A549 (cell line): Measurements from ENCODE around the gene KERA. TPM values are rescaled to one million over a fixed set of nuclear protein-coding genes. Genes with fewer than 3 reads are reported as not detected.

ENCODE experiments used
- ATAC-seq, 2 experiments: fragments of 200-7000 bp in 1 of 2; fragments of >200 bp in 1 of 2; cut with Nextera tagmentation in 1 of 2; cut with Tn5 transposase in 1 of 2; 3 replicates each; pipeline versions ENCODE4 v1.8.0 to v1.9.1; 2018 to 2020; ENCODE audit warnings: mild to moderate bottlenecking in 1 of 2, moderate library complexity in 1 of 2
- CTCF ChIA-PET: fragments of 300-600 bp; sonication (Branson Sonifier 250); formaldehyde crosslinking; extraction: SDS; loops from one replicate; lab custom pipeline; 2021; ENCODE audit warnings: antibody characterized with exemption, inconsistent platforms; lab: Yijun Ruan, JAX
- POLR2A ChIA-PET: fragments of 350-600 bp; formaldehyde crosslinking; extraction: SDS; loops from one replicate; lab custom pipeline; 2021; ENCODE audit warnings: antibody characterized with exemption, inconsistent platforms; lab: Yijun Ruan, JAX
- DNase-seq, 2 experiments: peaks; one replicate each; pipeline versions ENCODE4 v3.0.0 to v3.0.0-alpha.2; 2011 to 2016; ENCODE audit warnings: low read depth in 1 of 2, low spot score in 1 of 2
- FAIRE-seq: peaks from 2 replicates; lab custom pipeline; 2011; peaks lifted over from hg19 to GRCh38; lab: Jason Lieb, UNC
- H3K27ac ChIP-seq, 2 experiments: fragments of >200 bp; sonication (Bioruptor Twin); formaldehyde crosslinking; 3 replicates each; pipeline ENCODE4 v1.5.1; 2016 to 2017
- H3K4me1 ChIP-seq: fragments of >200 bp; sonication (Bioruptor Twin); formaldehyde crosslinking; 3 replicates; pipeline ENCODE4 v1.6.1; 2016
- H3K4me2 ChIP-seq: fragments of >200 bp; sonication (Bioruptor Twin); formaldehyde crosslinking; 3 replicates; pipeline ENCODE4 v1.6.1; 2016
- H3K4me3 ChIP-seq: fragments of >200 bp; sonication (Bioruptor Twin); formaldehyde crosslinking; 3 replicates; pipeline ENCODE4 v1.5.1; 2016
- H3K9me3 ChIP-seq: fragments of >200 bp; sonication (Bioruptor Twin); formaldehyde crosslinking; 3 replicates; pipeline ENCODE4 v1.6.1; 2016
- CHD4 ChIP-seq: fragments of 200-600 bp; sonication (generic); IDR thresholded peaks from 2 replicates; pipeline ENCODE4 v1.6.1; 2016; ENCODE audit warnings: antibody characterized with exemption, mild to moderate bottlenecking, borderline replicate concordance
- EHF ChIP-seq: fragments of 250-450 bp; sonication (Bioruptor Pico); IDR thresholded peaks from 2 replicates; pipeline ENCODE4 v1.5.0; 2020; ENCODE audit warnings: mild to moderate bottlenecking
- EP300 ChIP-seq, 2 experiments: fragments of >200 bp; sonication (Bioruptor Twin); formaldehyde crosslinking; IDR thresholded peaks; 2 replicates in 1 of 2; 3 replicates in 1 of 2; pipeline ENCODE4 v1.6.1; 2016 to 2017
- FOSL2 ChIP-seq, 2 experiments: fragments of 450-650 bp in 1 of 2; fragments of >200 bp in 1 of 2; sonication (Bioruptor Twin) in 1 of 2; formaldehyde crosslinking; IDR thresholded peaks; 2 replicates each; pipeline versions ENCODE4 v1.5.0 to v1.6.1; 2016 to 2020; ENCODE audit warnings: mild to moderate bottlenecking in 1 of 2, moderate library complexity in 1 of 2
- FOXS1 ChIP-seq: fragments of 250-450 bp; sonication (Bioruptor Pico); IDR thresholded peaks from 2 replicates; pipeline ENCODE4 v1.5.0; 2020; ENCODE audit warnings: mild to moderate bottlenecking, moderate library complexity
- GATA3 ChIP-seq: IDR thresholded peaks from 2 replicates; pipeline ENCODE4 v1.6.1; 2012; ENCODE audit warnings: borderline replicate concordance
- HOXA7 ChIP-seq: fragments of 250-450 bp; sonication (Bioruptor Pico); IDR thresholded peaks from 2 replicates; pipeline ENCODE4 v1.5.0; 2020; ENCODE audit warnings: mild to moderate bottlenecking, moderate library complexity
- HOXB13 ChIP-seq: fragments of 250-450 bp; sonication (Bioruptor Pico); IDR thresholded peaks from 2 replicates; pipeline ENCODE4 v1.5.0; 2020; ENCODE audit warnings: low read depth, mild to moderate bottlenecking, moderate library complexity
- JUN ChIP-seq, 2 experiments: fragments of >200 bp; sonication (Bioruptor Twin); formaldehyde crosslinking; IDR thresholded peaks; 2 replicates in 1 of 2; 3 replicates in 1 of 2; pipeline ENCODE4 v1.6.1; 2016 to 2017
- JUNB ChIP-seq: fragments of >200 bp; sonication (Bioruptor Twin); formaldehyde crosslinking; IDR thresholded peaks from 2 replicates; pipeline ENCODE4 v1.6.1; 2016
- KDM5A ChIP-seq: fragments of 200-600 bp; sonication (generic); IDR thresholded peaks from 2 replicates; pipeline ENCODE4 v1.6.1; 2016; ENCODE audit warnings: antibody characterized with exemption, mild to moderate bottlenecking
- MAFK ChIP-seq: fragments of 450-650 bp; IDR thresholded peaks from 2 replicates; pipeline ENCODE4 v1.6.1; 2014; ENCODE audit not compliant: partially characterized antibody
- NR3C1 ChIP-seq: fragments of >200 bp; sonication (Bioruptor Twin); formaldehyde crosslinking; IDR thresholded peaks from 3 replicates; pipeline ENCODE4 v1.6.1; 2017
- TFCP2L1 ChIP-seq: fragments of 250-450 bp; sonication (Bioruptor Pico); IDR thresholded peaks from 2 replicates; pipeline ENCODE4 v1.5.0; 2021; ENCODE audit warnings: mild to moderate bottlenecking
- TP53 ChIP-seq: fragments of 250-450 bp; sonication (Bioruptor Pico); IDR thresholded peaks from 2 replicates; pipeline ENCODE4 v1.5.0; 2021; ENCODE audit warnings: mild to moderate bottlenecking, moderate library complexity
- WGBS: methylation state at CpG from one replicate; pipeline ENCODE4 v1.1.6; 2017; ENCODE audit errors: missing lambda C conversion rate; 5-methylcytosine and 5-hydroxymethylcytosine counted together
- polyA plus RNA-seq, 4 experiments: library from polyadenylated mRNA; depleted of rRNA in 3 of 4; stranded (reverse); fragments of >200 nt; fragmentation: RNase III in 1 of 4; extraction: RNeasy Plus Mini Kit Qiagen cat#74134 plus additional on column Dnase treatment in 1 of 4; gene quantifications; 2 replicates in 3 of 4; 3 replicates in 1 of 4; pipeline ENCODE4 v1.2.3, GENCODE V29; 2011 to 2017
- TF ChIP-seq, protein P1 (sequence below): fragments of 250-450 bp; sonication (Bioruptor Pico); IDR thresholded peaks from 2 replicates; pipeline ENCODE4 v1.5.0; 2021; ENCODE audit warnings: mild to moderate bottlenecking, moderate library complexity, borderline replicate concordance
- TF ChIP-seq, protein P2 (sequence below): IDR thresholded peaks from 2 replicates; pipeline ENCODE4 v1.6.1; 2012
- TF ChIP-seq, protein P3 (sequence below): fragments of >200 bp; sonication (Bioruptor Twin); formaldehyde crosslinking; IDR thresholded peaks from 3 replicates; pipeline ENCODE4 v1.5.1; 2016
- TF ChIP-seq, protein P4 (sequence below): fragments of 200-600 bp; sonication (generic); IDR thresholded peaks from 2 replicates; pipeline ENCODE4 v1.6.1; 2016; ENCODE audit warnings: antibody characterized with exemption, mild to moderate bottlenecking, moderate library complexity

KERA gene
- polyA plus RNA-seq, 2 of the 4 experiments (the other 2 are of a cell fraction), result not detected

DNA sequence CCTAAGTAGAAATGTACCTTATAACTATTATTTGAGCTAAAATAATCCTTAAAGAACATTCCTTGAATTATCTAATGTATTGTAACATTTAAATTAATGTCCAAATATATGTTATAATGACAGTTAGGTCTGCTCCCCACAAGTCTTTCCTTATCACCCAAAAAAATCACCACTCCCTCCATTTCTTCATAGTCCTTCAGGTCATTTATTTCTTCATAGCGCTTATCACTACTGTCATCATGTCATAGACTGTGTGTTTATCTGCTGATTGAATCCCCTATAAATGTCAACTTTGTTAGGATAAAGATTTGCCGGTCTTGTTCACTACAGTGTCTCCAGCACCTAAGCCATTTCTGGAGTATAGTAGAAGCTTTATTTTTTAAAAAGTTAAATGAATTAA is 41.5 kb upstream of the KERA start:
- WGBS, result 32% methylated on average over 2 of the region's 2 CpGs
- ChIA-PET POLR2A (interaction anchor here (0.9 kb wide), 1 partner anchor 13 kb away, joined by 4 read pairs; no protein-coding TSS in a partner anchor), CTCF (no interaction called here)
- DNase-seq (no peak), ATAC-seq (no peak), FAIRE-seq (no peak)
- TF ChIP-seq GATA3 (0 out of 2 replicates have a peak, but pooled peaks have one; percentile 19), JUNB (no peak)
- H3K4me2 ChIP-seq, result no peak overlapping the region
- no peaks in the 10 kb centered on the region for H3K4me1 ChIP-seq
- no peak overlapping the region for H3K27ac ChIP-seq
- H3K9me3 ChIP-seq, result no peaks in the 10 kb centered on the region; the same call in 2 of the 3 replicates
- no peak overlapping the region for H3K4me3 ChIP-seq

DNA sequence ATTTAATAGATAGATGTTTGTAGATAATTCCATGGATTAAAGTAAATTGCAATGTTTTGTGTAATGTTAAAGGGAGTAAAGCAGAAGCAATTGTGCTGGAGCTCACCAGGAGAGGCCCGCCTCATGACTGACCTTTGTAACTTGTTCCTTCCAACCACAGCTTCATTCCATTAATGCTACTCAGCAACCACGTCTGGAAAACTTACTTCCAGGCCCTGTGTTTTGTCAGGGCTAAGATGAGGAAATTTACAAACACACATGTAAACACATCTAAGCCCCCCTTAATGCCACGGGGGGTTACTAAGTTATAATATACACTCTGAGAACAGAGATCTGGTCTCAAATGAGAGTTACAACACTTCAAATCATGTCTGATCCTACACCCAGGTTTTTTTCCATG is 41.1 kb upstream of the KERA start:
- H3K4me2 ChIP-seq, result no peak overlapping the region
- no peaks in the 10 kb centered on the region for H3K4me1 ChIP-seq
- H3K9me3 ChIP-seq, result no peaks in the 10 kb centered on the region; the same call in 2 of the 3 replicates
- H3K27ac ChIP-seq, result no peak overlapping the region
- WGBS, result 1% methylated on average over 3 of the region's 3 CpGs
- FAIRE-seq (peak; percentile 7), ATAC-seq (peak in 1 of 2 experiments; percentile 72; a peak in 3 of 6 replicates), DNase-seq (peak in 1 of 2 experiments; percentile 26)
- H3K4me3 ChIP-seq, result no peak overlapping the region
- TF ChIP-seq KDM5A (no peak), GATA3 (no peak), MAFK (no peak), JUN (IDR thresholded peaks at IDR 0.05) (no peak), TP53 (CRISPR knock-in tag) (no peak), NR3C1 (no peak), HOXA7 (CRISPR knock-in tag) (no peak), JUNB (no peak), EHF (CRISPR knock-in tag) (no peak), EP300 (IDR thresholded peaks at IDR 0.05) (no peak), HOXB13 (CRISPR knock-in tag) (no peak), TFCP2L1 (CRISPR knock-in tag) (no peak), FOXS1 (CRISPR knock-in tag) (no peak), FOSL2 (IDR thresholded peaks at IDR 0.05) (no peak), FOSL2 (CRISPR knock-in tag; IDR thresholded peaks at IDR 0.05) (no peak), CHD4 (no peak)
- TF ChIP-seq, protein P1, sequence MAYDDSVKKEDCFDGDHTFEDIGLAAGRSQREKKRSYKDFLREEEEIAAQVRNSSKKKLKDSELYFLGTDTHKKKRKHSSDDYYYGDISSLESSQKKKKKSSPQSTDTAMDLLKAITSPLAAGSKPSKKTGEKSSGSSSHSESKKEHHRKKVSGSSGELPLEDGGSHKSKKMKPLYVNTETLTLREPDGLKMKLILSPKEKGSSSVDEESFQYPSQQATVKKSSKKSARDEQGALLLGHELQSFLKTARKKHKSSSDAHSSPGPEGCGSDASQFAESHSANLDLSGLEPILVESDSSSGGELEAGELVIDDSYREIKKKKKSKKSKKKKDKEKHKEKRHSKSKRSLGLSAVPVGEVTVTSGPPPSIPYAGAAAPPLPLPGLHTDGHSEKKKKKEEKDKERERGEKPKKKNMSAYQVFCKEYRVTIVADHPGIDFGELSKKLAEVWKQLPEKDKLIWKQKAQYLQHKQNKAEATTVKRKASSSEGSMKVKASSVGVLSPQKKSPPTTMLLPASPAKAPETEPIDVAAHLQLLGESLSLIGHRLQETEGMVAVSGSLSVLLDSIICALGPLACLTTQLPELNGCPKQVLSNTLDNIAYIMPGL, result no peak
- TF ChIP-seq, protein P2, sequence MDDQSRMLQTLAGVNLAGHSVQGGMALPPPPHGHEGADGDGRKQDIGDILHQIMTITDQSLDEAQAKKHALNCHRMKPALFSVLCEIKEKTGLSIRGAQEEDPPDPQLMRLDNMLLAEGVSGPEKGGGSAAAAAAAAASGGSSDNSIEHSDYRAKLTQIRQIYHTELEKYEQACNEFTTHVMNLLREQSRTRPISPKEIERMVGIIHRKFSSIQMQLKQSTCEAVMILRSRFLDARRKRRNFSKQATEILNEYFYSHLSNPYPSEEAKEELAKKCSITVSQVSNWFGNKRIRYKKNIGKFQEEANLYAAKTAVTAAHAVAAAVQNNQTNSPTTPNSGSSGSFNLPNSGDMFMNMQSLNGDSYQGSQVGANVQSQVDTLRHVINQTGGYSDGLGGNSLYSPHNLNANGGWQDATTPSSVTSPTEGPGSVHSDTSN, result no peak
- TF ChIP-seq, protein P3, sequence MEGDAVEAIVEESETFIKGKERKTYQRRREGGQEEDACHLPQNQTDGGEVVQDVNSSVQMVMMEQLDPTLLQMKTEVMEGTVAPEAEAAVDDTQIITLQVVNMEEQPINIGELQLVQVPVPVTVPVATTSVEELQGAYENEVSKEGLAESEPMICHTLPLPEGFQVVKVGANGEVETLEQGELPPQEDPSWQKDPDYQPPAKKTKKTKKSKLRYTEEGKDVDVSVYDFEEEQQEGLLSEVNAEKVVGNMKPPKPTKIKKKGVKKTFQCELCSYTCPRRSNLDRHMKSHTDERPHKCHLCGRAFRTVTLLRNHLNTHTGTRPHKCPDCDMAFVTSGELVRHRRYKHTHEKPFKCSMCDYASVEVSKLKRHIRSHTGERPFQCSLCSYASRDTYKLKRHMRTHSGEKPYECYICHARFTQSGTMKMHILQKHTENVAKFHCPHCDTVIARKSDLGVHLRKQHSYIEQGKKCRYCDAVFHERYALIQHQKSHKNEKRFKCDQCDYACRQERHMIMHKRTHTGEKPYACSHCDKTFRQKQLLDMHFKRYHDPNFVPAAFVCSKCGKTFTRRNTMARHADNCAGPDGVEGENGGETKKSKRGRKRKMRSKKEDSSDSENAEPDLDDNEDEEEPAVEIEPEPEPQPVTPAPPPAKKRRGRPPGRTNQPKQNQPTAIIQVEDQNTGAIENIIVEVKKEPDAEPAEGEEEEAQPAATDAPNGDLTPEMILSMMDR, result no peak
- TF ChIP-seq, protein P4, sequence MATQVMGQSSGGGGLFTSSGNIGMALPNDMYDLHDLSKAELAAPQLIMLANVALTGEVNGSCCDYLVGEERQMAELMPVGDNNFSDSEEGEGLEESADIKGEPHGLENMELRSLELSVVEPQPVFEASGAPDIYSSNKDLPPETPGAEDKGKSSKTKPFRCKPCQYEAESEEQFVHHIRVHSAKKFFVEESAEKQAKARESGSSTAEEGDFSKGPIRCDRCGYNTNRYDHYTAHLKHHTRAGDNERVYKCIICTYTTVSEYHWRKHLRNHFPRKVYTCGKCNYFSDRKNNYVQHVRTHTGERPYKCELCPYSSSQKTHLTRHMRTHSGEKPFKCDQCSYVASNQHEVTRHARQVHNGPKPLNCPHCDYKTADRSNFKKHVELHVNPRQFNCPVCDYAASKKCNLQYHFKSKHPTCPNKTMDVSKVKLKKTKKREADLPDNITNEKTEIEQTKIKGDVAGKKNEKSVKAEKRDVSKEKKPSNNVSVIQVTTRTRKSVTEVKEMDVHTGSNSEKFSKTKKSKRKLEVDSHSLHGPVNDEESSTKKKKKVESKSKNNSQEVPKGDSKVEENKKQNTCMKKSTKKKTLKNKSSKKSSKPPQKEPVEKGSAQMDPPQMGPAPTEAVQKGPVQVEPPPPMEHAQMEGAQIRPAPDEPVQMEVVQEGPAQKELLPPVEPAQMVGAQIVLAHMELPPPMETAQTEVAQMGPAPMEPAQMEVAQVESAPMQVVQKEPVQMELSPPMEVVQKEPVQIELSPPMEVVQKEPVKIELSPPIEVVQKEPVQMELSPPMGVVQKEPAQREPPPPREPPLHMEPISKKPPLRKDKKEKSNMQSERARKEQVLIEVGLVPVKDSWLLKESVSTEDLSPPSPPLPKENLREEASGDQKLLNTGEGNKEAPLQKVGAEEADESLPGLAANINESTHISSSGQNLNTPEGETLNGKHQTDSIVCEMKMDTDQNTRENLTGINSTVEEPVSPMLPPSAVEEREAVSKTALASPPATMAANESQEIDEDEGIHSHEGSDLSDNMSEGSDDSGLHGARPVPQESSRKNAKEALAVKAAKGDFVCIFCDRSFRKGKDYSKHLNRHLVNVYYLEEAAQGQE, result no peak
- ChIA-PET POLR2A (interaction anchor here (0.9 kb wide), 1 partner anchor 13 kb away, joined by 4 read pairs; no protein-coding TSS in a partner anchor), CTCF (no interaction called here)
